Activated T-cell treated with anti-CD3 and anti-CD28 coated beads for 48 hours (primary cell): Measurements from ENCODE around the gene HUS1.
"Not testable (repeated sequence)": the region's sequence is repeated elsewhere in the genome, so short reads cannot be mapped to it uniquely, and the experiment has no call there.

Source experiments
- DNase-seq: peaks from one replicate; pipeline ENCODE4 v3.0.0-alpha.2; 2020; ENCODE audit warnings: low read depth

The HUS1 gene

GRCh38 chr7:47979145-47979831 lies at the start of gene HUS1:
TSS of gene HUS1 (minus strand) at chr7:47979615. CDS start at chr7:47979519, 96 bp downstream.
- peak; percentile 91 for DNase-seq

- DNase-seq, result no peak
Observed at GRCh38 chr7:48028938-48029337, 49.5 kb upstream of the HUS1 start, which contains the start of gene SUN3. TSS of gene SUN3 (minus strand) at chr7:48029107. CDS start at chr7:48028938, 169 bp downstream.

GRCh38 chr7:48025624-48026023 lies 46.2 kb upstream of the HUS1 start:
- DNase-seq, result no peak

- no peak for DNase-seq
Observed at GRCh38 chr7:48017674-48018073, 38.3 kb upstream of the HUS1 start.

- no peak for DNase-seq
Observed at GRCh38 chr7:48016641-48017040, 37.2 kb upstream of the HUS1 start.

- DNase-seq, result no peak
Observed at GRCh38 chr7:48011951-48012350, 32.5 kb upstream of the HUS1 start.

GRCh38 chr7:48011323-48011722 lies 31.9 kb upstream of the HUS1 start:
- no peak for DNase-seq

- DNase-seq, result no peak
Observed at GRCh38 chr7:48009954-48010353, 30.5 kb upstream of the HUS1 start.

GRCh38 chr7:48009257-48009656 lies 29.8 kb upstream of the HUS1 start:
- DNase-seq, result no peak

GRCh38 chr7:48006866-48007265 lies 27.5 kb upstream of the HUS1 start:
- no peak for DNase-seq

GRCh38 chr7:48004638-48005037 lies 25.2 kb upstream of the HUS1 start:
- DNase-seq, result no peak

GRCh38 chr7:48004032-48004431 lies 24.6 kb upstream of the HUS1 start:
- no peak for DNase-seq

- DNase-seq, result not testable (repeated sequence)
Observed at GRCh38 chr7:48000164-48000563, 20.7 kb upstream of the HUS1 start.

- DNase-seq, result no peak
Observed at GRCh38 chr7:47999413-47999812, 20.0 kb upstream of the HUS1 start.

GRCh38 chr7:47992446-47992845 lies 13.0 kb upstream of the HUS1 start:
- no peak for DNase-seq

GRCh38 chr7:47991741-47992311 lies 12.4 kb upstream of the HUS1 start:
- DNase-seq, result peak; percentile 75

- DNase-seq, result no peak
Observed at GRCh38 chr7:47991270-47991669, 11.9 kb upstream of the HUS1 start.

- DNase-seq, result no peak
Observed at GRCh38 chr7:47990592-47990991, 11.2 kb upstream of the HUS1 start.

- not testable (repeated sequence) for DNase-seq
Observed at GRCh38 chr7:47989607-47990400, 10.4 kb upstream of the HUS1 start.

- DNase-seq, result no peak
Observed at GRCh38 chr7:47988496-47989386, 9.3 kb upstream of the HUS1 start.

GRCh38 chr7:47982610-47983009 lies 3.2 kb upstream of the HUS1 start:
- no peak for DNase-seq

GRCh38 chr7:47980648-47981047 lies 1.2 kb upstream of the HUS1 start:
- DNase-seq, result not testable (repeated sequence)
